ENCODE data around the gene UHRF2.
"Not testable (repeated sequence)": the region's sequence is repeated elsewhere in the genome, so short reads cannot be mapped to it uniquely, and the experiment has no call there.

UHRF2 gene

DNA sequence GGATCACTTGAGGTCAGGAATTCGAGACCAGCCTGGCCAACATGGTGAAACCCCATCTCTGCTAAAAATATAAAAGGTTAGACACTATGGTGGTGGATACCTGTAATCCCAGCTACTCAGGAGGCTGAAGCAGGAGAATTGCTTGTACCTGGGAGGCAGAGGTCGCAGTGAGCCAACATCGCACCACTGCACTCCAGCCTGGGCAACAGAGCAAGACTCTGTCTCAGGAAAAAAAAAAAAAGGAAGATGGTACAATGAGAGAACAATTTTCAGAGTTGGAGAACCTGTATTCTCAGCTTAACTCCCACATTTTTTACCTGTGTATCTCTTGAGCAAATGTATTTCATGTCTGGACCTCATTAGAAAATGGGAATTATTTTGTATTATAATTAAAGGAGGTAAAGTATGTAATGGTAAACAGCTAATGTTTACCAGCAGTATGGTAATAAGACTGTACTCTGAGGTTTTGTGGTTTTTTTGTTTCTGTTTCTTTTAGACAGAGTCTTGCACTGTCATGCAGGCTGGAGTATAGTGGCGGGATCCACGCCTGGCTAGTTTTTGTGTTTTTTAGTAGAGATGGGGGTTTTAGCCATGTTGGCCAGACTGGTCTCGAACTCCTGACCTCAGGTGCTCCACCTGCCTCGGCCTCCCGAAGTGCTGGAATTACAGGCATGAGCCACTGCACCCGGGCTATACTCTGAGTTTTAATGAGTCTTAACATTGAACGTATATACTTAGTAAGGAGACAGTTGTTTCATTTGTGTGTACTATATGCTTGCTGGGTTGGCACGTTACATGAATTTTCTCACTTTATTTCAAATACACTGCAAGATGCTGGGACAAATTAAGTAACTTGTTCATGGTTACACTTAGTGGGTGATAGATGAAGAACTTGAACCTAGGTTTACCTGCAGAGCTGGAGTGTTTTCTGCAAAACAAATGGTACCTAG lies 16.2 kb downstream of the UHRF2 start:
- DNase-seq (ENCODE audit: low spot score): peak; percentile 36

GRCh38 chr9:6431038-6431437 lies 18.0 kb downstream of the UHRF2 start:
- DNase-seq (ENCODE audit: low spot score): no peak

GRCh38 chr9:6433410-6433809 lies 20.4 kb downstream of the UHRF2 start:
- no peak for DNase-seq (ENCODE audit: low spot score)

GRCh38 chr9:6439051-6439703 lies 26.2 kb downstream of the UHRF2 start:
- DNase-seq (ENCODE audit: low spot score): peak; percentile 25

- DNase-seq (ENCODE audit: low spot score): no peak
Observed at GRCh38 chr9:6440405-6440804, 27.4 kb downstream of the UHRF2 start.

DNA sequence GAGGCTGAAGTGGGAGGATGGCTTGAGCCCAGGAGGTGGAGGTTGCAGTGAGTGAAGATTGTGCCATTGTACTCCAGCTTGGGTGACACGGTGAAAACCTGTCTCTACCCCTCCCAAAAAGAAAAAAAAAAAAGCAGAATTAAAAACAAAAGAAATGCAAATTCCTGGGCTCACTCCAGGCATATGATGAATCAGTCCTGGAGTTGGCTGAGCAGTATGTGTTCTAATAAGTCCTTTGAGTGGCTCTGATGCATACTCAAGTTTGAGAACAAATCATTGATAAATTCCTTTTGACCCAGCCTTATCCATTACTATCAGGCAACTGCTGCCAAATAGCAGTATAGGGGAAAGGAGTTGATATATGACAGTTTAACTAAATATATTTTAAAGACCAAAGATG lies 28.3 kb downstream of the UHRF2 start:
- DNase-seq (ENCODE audit: low spot score): no peak

DNA sequence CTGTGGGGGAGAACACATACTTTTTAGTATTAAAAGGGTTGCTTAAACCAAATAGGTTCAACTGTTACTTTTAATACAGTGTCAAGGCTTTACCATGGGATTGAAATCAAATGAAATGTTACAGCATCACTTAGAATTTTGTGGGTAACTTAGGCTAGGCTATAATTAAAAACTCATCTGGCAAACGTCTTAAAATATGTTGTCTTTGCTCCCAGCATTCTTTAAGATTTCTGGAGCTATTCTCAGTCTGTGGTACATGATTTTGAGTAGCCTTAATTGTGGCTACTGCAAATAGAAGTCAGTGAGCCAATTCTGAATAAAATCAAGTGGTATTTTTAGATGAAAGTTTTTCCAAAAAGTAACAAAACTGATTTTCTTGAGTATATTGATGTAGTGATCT lies 30.7 kb downstream of the UHRF2 start:
- no peak for DNase-seq (ENCODE audit: low spot score)

- DNase-seq (ENCODE audit: low spot score): no peak
Observed at GRCh38 chr9:6444128-6444527, 31.1 kb downstream of the UHRF2 start.

DNA sequence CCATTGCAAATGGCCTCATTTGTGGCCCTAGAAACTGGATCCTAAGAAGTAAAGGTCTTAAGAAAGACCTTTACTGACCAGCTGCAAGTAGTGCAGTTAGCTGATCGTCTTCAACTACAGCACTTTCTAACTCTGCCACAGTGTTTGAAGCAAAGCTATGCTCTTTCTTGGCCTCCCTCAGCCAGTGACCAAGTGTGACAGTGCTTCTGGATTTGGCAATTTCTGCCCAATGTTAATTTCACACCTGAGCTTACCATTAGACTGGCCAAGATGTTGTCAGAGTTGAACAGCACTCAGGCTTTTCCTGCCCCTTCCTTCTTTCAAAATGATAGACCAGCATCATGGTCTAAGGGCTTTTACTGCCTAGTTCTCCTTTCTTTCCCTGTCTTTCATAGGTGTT lies 36.1 kb downstream of the UHRF2 start:
- DNase-seq (ENCODE audit: low spot score): no peak

- DNase-seq (ENCODE audit: low spot score): no peak
Observed at GRCh38 chr9:6449645-6450044, 36.6 kb downstream of the UHRF2 start.

DNA sequence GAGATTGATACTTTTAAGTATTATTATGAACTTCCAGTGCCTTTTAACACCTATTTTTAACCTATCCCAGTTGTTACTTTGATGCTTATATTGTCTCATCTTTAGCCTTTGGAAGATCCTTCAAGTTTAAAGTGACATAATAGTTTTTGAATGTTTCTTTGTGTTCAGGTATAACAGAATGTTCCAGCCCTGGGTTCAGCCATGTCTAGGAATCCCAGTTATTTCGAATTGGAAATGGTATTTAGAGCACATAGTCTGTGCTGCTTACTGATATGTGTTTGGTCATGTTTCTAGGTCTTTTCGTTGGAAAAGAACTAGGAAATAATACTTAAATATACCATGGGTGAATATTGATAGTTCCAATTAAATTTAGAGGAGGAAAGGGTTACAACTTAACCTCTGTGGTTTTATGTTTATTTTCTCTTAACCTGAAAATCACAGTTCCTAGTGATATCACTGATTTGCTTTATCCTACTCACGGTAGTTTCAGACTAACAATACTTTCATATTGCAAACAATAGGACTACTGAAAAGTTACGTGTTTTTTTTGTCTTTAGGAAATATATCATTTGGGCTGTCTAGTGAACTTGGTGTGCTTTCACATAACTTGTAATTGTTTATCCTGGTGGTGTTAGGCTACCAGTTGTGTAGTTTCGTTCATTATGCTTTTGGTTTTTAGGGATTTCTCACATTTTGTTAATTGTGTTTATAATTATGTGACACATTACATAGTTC lies 37.8 kb downstream of the UHRF2 start:
- DNase-seq (ENCODE audit: low spot score): no peak

GRCh38 chr9:6455292-6455691 lies 42.3 kb downstream of the UHRF2 start:
- not testable (repeated sequence) for DNase-seq (ENCODE audit: low spot score)

GRCh38 chr9:6458704-6459103 lies 45.7 kb downstream of the UHRF2 start:
- not testable (repeated sequence) for DNase-seq (ENCODE audit: low spot score)

- no peak for DNase-seq (ENCODE audit: low spot score)
Observed at GRCh38 chr9:6459718-6460117, 46.7 kb downstream of the UHRF2 start.

GRCh38 chr9:6460189-6460768 lies 47.3 kb downstream of the UHRF2 start:
- DNase-seq (ENCODE audit: low spot score): no peak

DNA sequence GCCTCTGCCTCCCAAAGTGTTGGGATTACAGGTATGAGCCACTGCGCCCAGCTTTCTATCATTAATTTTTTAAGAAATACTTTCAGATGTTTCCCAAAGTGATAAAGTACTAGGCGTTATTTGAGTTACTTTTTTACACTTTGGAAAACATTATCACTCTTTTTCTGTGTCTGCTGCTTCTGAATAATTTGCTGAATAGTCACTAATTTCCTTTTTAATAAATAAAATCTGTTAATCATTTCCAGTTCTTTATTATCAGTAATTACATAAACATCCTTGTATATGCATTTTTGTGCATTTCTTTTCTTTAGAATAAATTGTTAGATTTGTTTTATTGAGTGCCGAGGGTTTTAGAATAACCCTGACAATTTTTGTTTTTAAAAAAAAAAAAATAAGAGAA lies 48.6 kb downstream of the UHRF2 start:
- no peak for DNase-seq (ENCODE audit: low spot score)

GRCh38 chr9:6467006-6467625 lies 54.1 kb downstream of the UHRF2 start:
- no peak for DNase-seq (ENCODE audit: low spot score)

GRCh38 chr9:6471231-6471850 lies 58.3 kb downstream of the UHRF2 start:
- DNase-seq (ENCODE audit: low spot score): no peak

DNA sequence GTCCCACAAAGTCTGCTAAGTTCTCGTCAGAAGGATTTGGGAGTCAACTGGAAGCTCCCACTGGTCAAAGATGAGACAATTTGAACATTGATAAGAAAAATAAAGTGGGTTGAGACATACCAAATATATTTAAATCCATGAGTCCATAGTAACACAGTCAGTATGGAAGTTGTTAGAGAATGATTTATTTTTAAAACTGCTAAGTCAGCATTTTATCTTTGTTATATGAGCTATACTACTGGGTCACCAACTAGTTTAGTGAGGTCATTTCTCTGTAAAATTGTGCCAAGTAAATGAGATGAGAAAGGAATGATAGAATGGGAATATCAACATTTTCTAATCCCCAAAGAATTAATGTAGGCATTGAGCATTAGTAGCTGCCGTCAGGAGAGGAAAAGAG lies 60.2 kb downstream of the UHRF2 start:
- no peak for DNase-seq (ENCODE audit: low spot score)

DNA sequence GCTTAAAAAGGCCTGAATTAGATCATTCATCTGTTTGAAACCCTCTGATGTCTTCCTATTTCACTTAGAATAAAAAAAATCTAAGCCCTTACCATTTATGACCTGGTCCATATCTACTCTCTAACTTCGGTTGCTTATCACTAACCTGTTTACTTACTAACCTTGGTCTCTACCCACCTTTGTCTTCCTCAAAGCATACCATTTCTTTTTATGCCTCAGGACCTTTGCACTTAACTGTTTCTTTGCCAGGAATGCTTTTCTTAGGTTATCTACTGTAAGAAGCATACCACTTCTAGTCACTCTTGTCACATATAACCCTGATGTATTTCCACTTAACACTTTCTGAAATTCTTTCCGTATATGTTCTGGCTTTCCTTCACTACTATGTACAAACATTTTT lies 67.0 kb downstream of the UHRF2 start:
- DNase-seq (ENCODE audit: low spot score): no peak

- DNase-seq (ENCODE audit: low spot score): no peak
Observed at GRCh38 chr9:6484210-6484609, 71.2 kb downstream of the UHRF2 start.
